HPDE6-E6E7 (cell line): ENCODE data around the gene OR6N2.

Source experiments
- DNase-seq: peaks from one replicate; pipeline ENCODE4 v3.0.0; 2011; ENCODE audit warnings: missing footprints; ENCODE audit errors: extremely low spot score

Gene OR6N2

GRCh38 chr1:158754420-158754819, 26.6 kb downstream of the OR6N2 start, which contains the start of gene OR6K6:
OR6K6 (plus strand) TSS chr1:158754720; CDS start chr1:158754888, 168 bp downstream.
- no peak for DNase-seq

GRCh38 chr1:158752155-158752712, 28.8 kb downstream of the OR6N2 start:
- no peak for DNase-seq

- no peak for DNase-seq
These were observed 45.2 kb downstream of the OR6N2 start for GRCh38 chr1:158735848-158736247.

- DNase-seq, result no peak
These were observed 48.5 kb downstream of the OR6N2 start for GRCh38 chr1:158732524-158732923.

GRCh38 chr1:158731707-158732106, 49.3 kb downstream of the OR6N2 start:
- DNase-seq, result no peak

GRCh38 chr1:158730453-158730852, 50.6 kb downstream of the OR6N2 start:
- DNase-seq, result no peak

GRCh38 chr1:158728510-158729225, 52.3 kb downstream of the OR6N2 start:
- DNase-seq, result no peak

- DNase-seq, result no peak
These were observed 56.6 kb downstream of the OR6N2 start for GRCh38 chr1:158724442-158724841.
